ENCODE results near the gene IFNA13. TPM values are rescaled to one million over a fixed set of nuclear protein-coding genes. Genes with fewer than 3 reads are reported as not detected.
A peak's percentile ranks its signal among the peaks of the same experiment; 100 is the strongest.
"Not testable (repeated sequence)": the region's sequence is repeated elsewhere in the genome, so short reads cannot be mapped to it uniquely, and the experiment has no call there.

IFNA13 gene
- total RNA-seq, 2 experiments from 2014 or later = not detected

DNA sequence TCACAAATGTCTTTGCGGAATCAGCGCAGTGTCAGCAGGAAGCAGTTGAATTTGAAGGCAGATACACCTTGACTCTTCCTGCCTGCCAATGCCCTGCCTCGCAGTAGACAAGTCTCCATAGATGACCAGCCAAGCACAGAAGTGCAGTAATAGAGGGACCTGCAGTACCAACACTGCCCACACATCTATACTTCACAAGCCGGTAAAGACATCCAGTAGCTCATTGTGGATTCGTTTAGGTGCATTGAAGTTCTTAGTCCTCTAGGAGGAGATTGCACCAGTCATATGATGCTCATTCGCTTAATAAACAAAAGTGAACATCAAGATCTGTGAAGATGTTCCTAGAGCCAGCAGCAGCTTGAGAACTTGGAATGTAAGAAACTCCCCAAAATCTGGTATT lies 24.4 kb upstream of the IFNA13 start:
- Mint-ChIP-seq H3K4me1 (peaks cover 4% of the 10 kb centered on the region), H3K27ac (no peak overlapping the region), H3K36me3 (peaks cover 1% of the 10 kb centered on the region), H3K9me3 (no peaks in the 10 kb centered on the region), H3K4me3 (no peak overlapping the region), H3K27me3 (peaks cover 57% of the 10 kb centered on the region)
- ATAC-seq (ENCODE audit: low read depth) (peak; percentile 17), DNase-seq (no peak)
- POLR2A ChIA-PET = no interaction called here

DNA sequence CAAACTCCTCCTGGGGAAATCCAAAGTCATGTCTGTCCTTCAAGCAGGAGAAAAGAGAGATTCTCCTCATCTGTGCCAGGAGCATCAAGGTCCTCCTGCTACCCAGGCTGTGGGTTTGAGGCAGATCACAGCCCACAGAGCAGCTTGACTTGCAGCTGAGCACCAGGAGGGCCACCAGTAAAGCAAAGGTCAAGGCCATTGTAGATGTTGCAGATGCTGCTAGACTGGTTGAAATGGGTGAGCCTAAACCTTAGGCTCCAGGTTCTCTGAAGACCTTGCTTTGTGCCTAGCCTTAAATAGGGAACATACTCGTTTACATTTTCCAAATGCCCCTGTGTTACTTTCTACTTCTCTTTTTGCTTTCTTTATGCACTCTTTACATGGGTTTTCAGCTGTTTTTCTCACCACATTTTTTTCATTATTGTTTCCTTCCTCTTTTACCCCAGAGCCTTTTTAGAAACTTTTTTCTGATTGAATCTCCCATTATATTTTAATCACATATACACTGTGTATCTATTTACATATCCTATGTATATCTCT lies 17.3 kb upstream of the IFNA13 start, which contains the start of gene IFNA2:
Gene IFNA2 (minus strand): TSS at position 268 of the 540 bp plus-strand sequence. CDS start 69 bp downstream, at position 199.
- peaks cover 17% of the 10 kb centered on the region for H3K4me1 Mint-ChIP-seq
- DNase-seq = no peak
- POLR2A ChIA-PET = no interaction called here
- no peak within 1 kb of the TSS for H3K27ac Mint-ChIP-seq
- H3K9me3 Mint-ChIP-seq = peaks cover 5% of the 10 kb centered on the region
- H3K36me3 Mint-ChIP-seq = peaks cover 4% of the 10 kb centered on the region
- no peak within 1 kb of the TSS for H3K4me3 Mint-ChIP-seq
- peaks cover 32% of the 10 kb centered on the region for H3K27me3 Mint-ChIP-seq
- ATAC-seq (ENCODE audit: low read depth) = no peak

DNA sequence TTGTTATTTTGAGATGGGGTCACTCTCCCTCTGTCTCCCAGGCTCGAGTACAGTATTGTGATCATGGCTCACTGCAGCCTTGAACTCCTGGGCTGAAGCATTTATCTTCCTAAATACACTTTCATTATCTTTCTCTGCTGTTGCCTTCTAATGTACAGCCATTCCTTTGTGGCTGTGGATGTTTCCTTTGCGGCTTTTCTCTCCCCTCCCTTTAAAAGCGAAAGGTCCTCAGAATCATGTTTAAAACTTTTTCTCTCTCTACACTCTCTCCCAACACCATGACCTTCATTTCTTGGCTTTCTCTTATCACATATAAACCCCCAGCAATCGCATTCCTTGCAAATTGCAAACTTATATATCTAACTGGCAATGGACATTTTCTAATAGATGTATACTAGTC lies 15.8 kb upstream of the IFNA13 start:
- H3K4me3 Mint-ChIP-seq = peak overlapping the region; percentile 37
- peaks cover 5% of the 10 kb centered on the region for H3K9me3 Mint-ChIP-seq
- no peak overlapping the region for H3K27ac Mint-ChIP-seq
- H3K36me3 Mint-ChIP-seq = peaks cover 4% of the 10 kb centered on the region
- DNase-seq = no peak
- POLR2A ChIA-PET = no interaction called here
- peaks cover 19% of the 10 kb centered on the region for H3K4me1 Mint-ChIP-seq
- no peak for ATAC-seq (ENCODE audit: low read depth)
- peaks cover 28% of the 10 kb centered on the region for H3K27me3 Mint-ChIP-seq

DNA sequence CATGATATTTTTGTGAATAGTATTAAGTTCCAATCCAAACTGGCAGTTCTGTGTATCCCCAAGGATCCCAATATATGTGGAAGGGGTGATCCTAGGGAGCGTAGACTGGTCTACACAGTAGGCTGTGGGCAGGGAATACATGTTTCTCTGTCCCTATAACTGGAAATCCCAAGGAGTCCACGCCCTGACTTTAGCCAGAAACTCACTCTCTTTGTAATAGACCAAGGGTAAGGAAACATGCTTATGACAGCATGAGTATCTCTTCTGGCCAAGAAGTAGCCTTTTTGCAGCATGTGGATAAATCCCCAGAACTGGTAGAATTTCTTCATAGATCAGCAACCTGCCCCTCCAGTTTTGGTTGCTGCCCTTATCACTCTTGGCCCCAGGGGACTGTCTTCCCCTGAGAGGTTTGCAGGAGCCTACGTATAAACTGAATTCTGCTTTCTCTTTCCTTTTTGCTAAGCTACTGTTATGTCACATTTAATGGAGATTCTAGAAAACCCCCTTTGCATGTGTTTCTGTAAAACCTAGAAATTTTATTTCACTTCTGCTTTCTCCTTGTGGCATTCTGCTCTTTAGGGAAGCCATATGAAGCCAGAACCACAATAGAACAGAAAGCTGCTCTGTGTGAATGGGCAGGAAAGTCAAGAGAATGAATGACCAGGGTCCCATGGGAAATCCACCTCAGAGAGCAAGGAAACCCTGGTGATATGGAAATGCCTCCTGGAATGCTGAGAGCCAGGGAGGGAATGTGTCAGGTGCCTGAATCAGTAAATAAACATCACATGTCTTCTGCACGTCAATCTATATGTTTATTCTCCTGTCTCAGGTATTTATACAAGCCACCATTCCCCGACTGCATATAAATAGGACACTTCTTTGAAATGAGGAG lies 13.8 kb upstream of the IFNA13 start:
- H3K27me3 Mint-ChIP-seq = peaks cover 25% of the 10 kb centered on the region
- ATAC-seq (ENCODE audit: low read depth) (peak; percentile 96), DNase-seq (no peak)
- peak overlapping the region; percentile 70 for H3K4me3 Mint-ChIP-seq
- peaks cover 5% of the 10 kb centered on the region for H3K9me3 Mint-ChIP-seq
- H3K4me1 Mint-ChIP-seq = peaks cover 19% of the 10 kb centered on the region
- POLR2A ChIA-PET = interaction anchor here (1.3 kb wide), 1 partner anchor 14 kb away, joined by 4 read pairs; no protein-coding TSS in a partner anchor
- H3K27ac Mint-ChIP-seq = peak overlapping the region; percentile 26
- peaks cover 2% of the 10 kb centered on the region for H3K36me3 Mint-ChIP-seq

DNA sequence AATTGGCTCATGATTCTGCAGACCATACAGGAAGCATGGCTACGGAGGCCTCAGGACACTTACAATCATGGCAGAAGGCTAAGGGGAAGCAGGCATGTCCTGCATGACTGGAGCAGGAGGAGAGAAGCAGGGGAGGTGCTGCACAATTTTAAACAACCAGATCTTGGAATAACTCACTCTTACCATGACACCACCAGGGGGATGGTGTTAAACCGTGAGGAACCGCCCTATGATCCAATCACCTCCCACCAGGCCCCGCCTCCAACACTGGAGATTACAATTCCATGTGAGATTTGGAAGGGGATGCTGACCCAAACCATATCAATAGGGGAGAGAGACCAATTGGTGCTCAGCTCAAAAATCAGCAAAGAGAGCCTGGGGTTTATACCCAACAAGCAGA lies 3.6 kb upstream of the IFNA13 start:
- H3K4me1 Mint-ChIP-seq, POLR2A ChIA-PET: not testable (repeated sequence)

DNA sequence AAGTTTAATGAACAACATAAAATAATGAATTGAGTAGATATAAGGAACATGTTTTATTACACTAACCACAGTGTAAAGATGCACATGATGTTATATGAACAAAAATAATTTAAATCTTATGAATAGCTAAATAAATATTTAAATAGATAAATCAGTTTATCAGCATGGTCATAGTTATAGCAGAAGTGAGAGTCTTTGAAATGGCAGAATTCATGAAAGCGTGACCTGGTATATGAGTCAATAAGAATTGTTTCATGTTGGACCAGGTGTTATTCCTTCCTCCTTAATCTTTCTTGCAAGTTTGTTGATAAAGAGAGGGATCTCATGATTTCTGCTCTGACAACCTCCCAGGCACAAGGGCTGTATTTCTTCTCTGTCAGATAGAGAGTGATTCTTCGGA lies 688 bp downstream of the IFNA13 start:
- ATAC-seq (ENCODE audit: low read depth); POLR2A ChIA-PET; H3K9me3 Mint-ChIP-seq; DNase-seq; H3K27ac Mint-ChIP-seq; H3K4me1 Mint-ChIP-seq; H3K4me3 Mint-ChIP-seq; H3K36me3 Mint-ChIP-seq: not testable (repeated sequence)
- peaks cover 26% of the 10 kb centered on the region for H3K27me3 Mint-ChIP-seq

More for the DNA sequence above, 3.6 kb upstream of the IFNA13 start:
- not testable (repeated sequence) for DNase-seq; H3K36me3 Mint-ChIP-seq; H3K9me3 Mint-ChIP-seq; H3K27ac Mint-ChIP-seq; H3K4me3 Mint-ChIP-seq; ATAC-seq (ENCODE audit: low read depth)
- peaks cover 14% of the 10 kb centered on the region for H3K27me3 Mint-ChIP-seq

DNA sequence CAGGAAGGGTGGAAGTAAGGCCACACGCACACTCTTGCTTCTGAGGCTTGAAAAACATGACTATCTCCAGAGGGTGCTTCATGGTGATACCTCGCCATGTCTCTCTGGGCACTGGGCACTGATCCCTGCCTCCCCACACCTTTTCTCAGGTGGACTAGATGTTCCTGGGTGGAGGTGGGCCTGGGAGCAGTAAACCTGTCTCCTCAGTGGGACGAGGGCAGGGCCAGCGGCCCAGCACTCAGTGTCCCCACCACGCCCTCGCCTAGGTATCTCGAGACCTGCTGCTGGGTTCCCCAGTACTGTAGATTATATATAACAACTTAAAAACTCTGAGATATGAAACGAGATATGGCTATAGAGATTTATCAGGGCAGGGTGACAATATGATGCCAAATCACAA lies 5.6 kb downstream of the IFNA13 start:
- no peak overlapping the region for H3K27ac Mint-ChIP-seq
- no peak for ATAC-seq (ENCODE audit: low read depth)
- H3K9me3 Mint-ChIP-seq = peaks cover 2% of the 10 kb centered on the region
- peaks cover 18% of the 10 kb centered on the region for H3K27me3 Mint-ChIP-seq
- peaks cover 11% of the 10 kb centered on the region for H3K4me1 Mint-ChIP-seq
- H3K4me3 Mint-ChIP-seq = no peak overlapping the region
- POLR2A ChIA-PET = no interaction called here
- DNase-seq = no peak
- H3K36me3 Mint-ChIP-seq = peaks cover 1% of the 10 kb centered on the region

DNA sequence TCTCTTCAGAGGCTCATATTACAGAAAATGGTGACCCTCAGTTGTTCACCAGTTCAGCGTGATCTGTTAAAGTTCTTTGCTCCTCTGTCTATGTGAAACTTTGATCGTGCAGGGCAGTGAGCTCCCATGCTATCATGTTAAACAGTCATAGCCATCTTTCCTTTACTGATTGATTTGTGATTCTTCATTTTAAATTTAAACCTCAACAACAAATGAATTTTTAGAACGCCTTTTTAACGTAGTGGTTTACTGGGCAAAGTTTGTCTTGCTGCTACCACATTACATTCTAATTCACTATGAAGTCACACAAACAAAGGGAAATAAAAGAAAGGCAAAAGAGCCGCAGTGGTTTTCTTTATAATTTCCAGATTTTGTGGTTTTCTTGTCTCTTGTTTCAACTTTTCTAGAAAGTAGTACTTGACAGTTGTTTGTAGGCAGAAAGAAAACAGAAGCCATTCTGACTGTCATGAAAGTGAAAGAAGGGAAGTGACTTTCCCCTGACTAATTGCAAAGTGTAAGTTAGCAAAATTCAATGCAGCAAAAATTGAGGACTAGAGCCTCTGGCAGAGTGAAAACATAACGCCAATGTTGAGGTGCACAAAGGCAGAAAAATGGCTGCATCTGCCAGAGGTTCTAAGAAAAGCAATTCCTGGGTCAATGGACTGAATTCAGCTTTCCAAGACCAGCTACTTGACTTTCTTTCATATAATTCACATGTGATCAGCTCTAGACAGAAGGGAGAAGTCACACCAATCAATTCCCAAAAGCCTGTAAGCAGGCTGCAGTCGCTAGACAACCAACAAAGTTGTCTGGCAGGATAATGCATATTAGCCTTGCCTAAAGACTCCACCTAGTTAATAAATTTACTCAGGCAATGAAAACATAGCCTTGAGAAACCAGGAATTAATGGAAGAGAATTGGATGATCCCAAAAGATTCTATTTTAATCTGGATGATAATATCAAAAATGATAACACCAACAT lies 10.1 kb downstream of the IFNA13 start:
- Mint-ChIP-seq H3K9me3 (peaks cover 14% of the 10 kb centered on the region), H3K27ac (peak overlapping the region; percentile 90), H3K4me3 (peak overlapping the region; percentile 76), H3K4me1 (peaks cover 14% of the 10 kb centered on the region), H3K27me3 (peaks cover under 1% of the 10 kb centered on the region), H3K36me3 (peaks cover 6% of the 10 kb centered on the region)
- ATAC-seq (ENCODE audit: low read depth) (peak; percentile 82), DNase-seq (no peak)
- POLR2A ChIA-PET = interaction anchor here (0.7 to 1.4 kb wide), 3 partner anchors 22 to 38 kb away, joined by 3 to 8 read pairs (median 4); no protein-coding TSS in a partner anchor

DNA sequence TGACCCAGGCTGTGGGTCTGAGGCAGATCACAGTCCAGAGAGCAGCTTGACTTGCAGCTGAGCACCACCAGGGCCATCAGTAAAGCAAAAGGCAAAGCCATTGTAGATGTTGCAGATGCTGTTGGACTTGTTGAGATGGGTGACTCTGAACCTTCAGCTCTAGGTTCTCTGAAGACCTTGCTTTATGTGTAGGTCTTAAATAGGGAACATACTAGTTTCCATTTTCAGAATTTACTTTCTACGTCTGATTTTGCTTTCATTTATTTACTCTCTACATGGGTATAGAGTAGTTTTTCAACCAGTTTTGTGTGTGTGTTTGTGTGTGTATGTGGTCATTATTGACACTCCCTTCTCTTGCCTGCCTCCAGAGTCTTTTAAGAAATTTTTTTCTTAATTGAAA lies 17.1 kb downstream of the IFNA13 start, which contains the start of gene IFNA6:
Gene IFNA6 (minus strand): TSS at position 101 of the 400 bp plus-strand sequence. CDS start 0 bp downstream, at position 101.
- POLR2A ChIA-PET = no interaction called here
- no peak for DNase-seq
- Mint-ChIP-seq H3K27me3 (peaks cover 13% of the 10 kb centered on the region), H3K4me1 (no peaks in the 10 kb centered on the region), H3K36me3 (peaks cover 4% of the 10 kb centered on the region), H3K9me3 (peaks cover 13% of the 10 kb centered on the region), H3K4me3 (no peak within 1 kb of the TSS), H3K27ac (no peak within 1 kb of the TSS)
- no peak for ATAC-seq (ENCODE audit: low read depth)

DNA sequence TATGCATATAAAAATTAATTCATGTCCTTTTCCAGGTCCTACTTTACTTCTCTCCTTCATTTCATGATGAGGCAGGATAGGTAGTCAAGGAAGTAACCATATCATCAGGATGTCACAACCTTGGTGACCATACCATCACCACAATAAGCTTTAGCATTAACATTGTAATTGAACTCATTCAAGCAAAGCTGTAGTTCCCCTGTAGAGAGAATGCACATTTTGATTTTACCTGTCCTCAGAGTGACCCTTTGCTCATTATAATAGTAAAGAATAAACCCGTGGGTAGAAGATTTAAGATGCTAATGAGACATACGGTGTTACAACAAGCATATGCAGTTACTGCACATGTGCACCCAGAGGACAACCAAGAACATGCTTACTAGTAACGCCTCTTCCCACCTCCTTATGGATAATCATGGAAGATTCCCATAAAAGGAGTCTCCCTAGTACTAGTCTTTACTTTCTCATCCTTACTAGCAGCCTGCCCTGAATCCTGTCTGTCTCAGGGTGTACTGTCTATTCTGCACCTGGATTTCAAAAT lies 19.4 kb downstream of the IFNA13 start:
- H3K27me3 Mint-ChIP-seq = peaks cover 20% of the 10 kb centered on the region
- H3K36me3 Mint-ChIP-seq = peaks cover 6% of the 10 kb centered on the region

DNA sequence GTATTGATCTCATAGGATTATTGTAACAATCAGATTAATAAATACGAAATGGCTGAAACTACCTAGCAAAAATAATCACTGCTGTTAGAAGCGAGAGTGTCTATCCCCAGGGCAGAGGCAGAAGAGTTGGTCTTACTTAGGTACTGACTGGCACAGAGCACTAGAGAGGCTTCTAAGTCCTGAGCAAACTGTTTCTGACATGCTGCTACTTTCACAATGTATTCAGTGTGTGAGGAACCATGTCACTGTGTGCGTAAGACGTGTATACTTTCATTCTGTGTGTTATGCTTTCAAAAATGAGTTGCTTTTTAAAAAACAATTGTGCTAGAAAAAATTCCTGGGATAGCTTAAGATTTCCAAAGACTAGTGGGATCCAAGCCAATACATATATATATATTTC lies 27.1 kb downstream of the IFNA13 start:
- Mint-ChIP-seq H3K27ac (no peak overlapping the region), H3K4me1 (peaks cover 7% of the 10 kb centered on the region), H3K36me3 (peaks cover 6% of the 10 kb centered on the region), H3K27me3 (peaks cover 21% of the 10 kb centered on the region), H3K4me3 (no peak overlapping the region), H3K9me3 (peaks cover 10% of the 10 kb centered on the region)
- POLR2A ChIA-PET = no interaction called here
- ATAC-seq (ENCODE audit: low read depth) = no peak
- no peak for DNase-seq

More for the DNA sequence above, 19.4 kb downstream of the IFNA13 start:
- ATAC-seq (ENCODE audit: low read depth) (no peak), DNase-seq (no peak)
- no peak overlapping the region for H3K4me3 Mint-ChIP-seq
- no peak overlapping the region for H3K27ac Mint-ChIP-seq
- POLR2A ChIA-PET = no interaction called here
- H3K4me1 Mint-ChIP-seq = peaks cover 1% of the 10 kb centered on the region
- H3K9me3 Mint-ChIP-seq = peaks cover 11% of the 10 kb centered on the region

DNA sequence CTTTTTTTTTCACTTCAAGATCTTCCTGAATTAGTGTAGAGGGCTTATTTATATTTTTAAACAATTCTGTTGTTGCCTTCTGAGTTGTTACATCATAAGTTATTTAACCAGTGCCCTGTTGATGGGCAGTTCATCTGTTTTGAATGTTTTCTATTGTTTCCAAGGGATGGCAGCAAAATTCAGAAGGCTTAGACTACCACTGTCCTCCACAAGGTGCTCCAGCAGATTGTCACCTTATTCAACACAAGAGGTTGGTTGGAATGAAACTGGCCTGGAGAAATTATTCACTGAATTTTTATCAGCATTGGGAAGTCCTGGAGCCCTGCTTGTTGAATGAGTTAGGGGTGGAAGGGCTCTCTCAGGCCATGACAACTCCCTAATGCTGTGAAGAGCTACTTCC lies 31.4 kb downstream of the IFNA13 start:
- peaks cover 2% of the 10 kb centered on the region for H3K9me3 Mint-ChIP-seq
- H3K27ac Mint-ChIP-seq = no peak overlapping the region
- H3K36me3 Mint-ChIP-seq = peaks cover 20% of the 10 kb centered on the region
- DNase-seq = no peak
- H3K27me3 Mint-ChIP-seq = peaks cover 8% of the 10 kb centered on the region
- H3K4me1 Mint-ChIP-seq = peaks cover 29% of the 10 kb centered on the region
- ATAC-seq (ENCODE audit: low read depth) = no peak
- POLR2A ChIA-PET = no interaction called here
- no peak overlapping the region for H3K4me3 Mint-ChIP-seq
